HG02943 (cell line): ENCODE results near the gene POLR2J.
"Not testable (repeated sequence)": the region's sequence is repeated elsewhere in the genome, so short reads cannot be mapped to it uniquely, and the experiment has no call there.

Source experiments
- ATAC-seq: cut with Tn5 transposase; IDR thresholded peaks from one replicate; pipeline ENCODE4 v1.9.1; 2021; ENCODE audit warnings: mild to moderate bottlenecking, low read depth, moderate library complexity; ENCODE audit not compliant: unreplicated experiment

POLR2J gene

GRCh38 chr7:102467581-102468477, 10.9 kb downstream of the POLR2J start:
- no peak for ATAC-seq

- no peak for ATAC-seq
These were observed 12.6 kb downstream of the POLR2J start for GRCh38 chr7:102466097-102466496.

GRCh38 chr7:102464577-102465280, 14.0 kb downstream of the POLR2J start, which contains the start of the genes ALKBH4 and LRWD1:
Gene ALKBH4 (minus strand): TSS chr7:102464863. CDS start chr7:102464836, 27 bp downstream.
Gene LRWD1 (plus strand): TSS chr7:102464984. CDS start chr7:102465081, 97 bp downstream.
- ATAC-seq, result peak; percentile 78

GRCh38 chr7:102463841-102464576, 14.7 kb downstream of the POLR2J start:
- ATAC-seq, result peak; percentile 12

- ATAC-seq, result no peak
These were observed 18.3 kb downstream of the POLR2J start for GRCh38 chr7:102460467-102460866.

GRCh38 chr7:102459221-102459844, 19.4 kb downstream of the POLR2J start:
- no peak for ATAC-seq

- ATAC-seq, result no peak
These were observed 21.3 kb downstream of the POLR2J start for GRCh38 chr7:102457352-102457924.

GRCh38 chr7:102456327-102456726, 22.4 kb downstream of the POLR2J start:
- ATAC-seq, result no peak

GRCh38 chr7:102455596-102455995, 23.1 kb downstream of the POLR2J start:
- ATAC-seq, result no peak

- not testable (repeated sequence) for ATAC-seq
These were observed 23.8 kb downstream of the POLR2J start for GRCh38 chr7:102454932-102455331.

GRCh38 chr7:102454468-102454867, 24.3 kb downstream of the POLR2J start:
- no peak for ATAC-seq

- ATAC-seq, result no peak
These were observed 25.4 kb downstream of the POLR2J start for GRCh38 chr7:102453319-102453718.

- ATAC-seq, result no peak
These were observed 26.3 kb downstream of the POLR2J start for GRCh38 chr7:102452451-102452850.

- ATAC-seq, result no peak
These were observed 27.2 kb downstream of the POLR2J start for GRCh38 chr7:102451371-102452054.

GRCh38 chr7:102450242-102450641, 28.5 kb downstream of the POLR2J start:
- peak; percentile 58 for ATAC-seq

- ATAC-seq, result no peak
These were observed 29.6 kb downstream of the POLR2J start for GRCh38 chr7:102449136-102449535.

GRCh38 chr7:102447311-102447710, 31.4 kb downstream of the POLR2J start:
- ATAC-seq, result no peak

GRCh38 chr7:102446387-102447156, 32.1 kb downstream of the POLR2J start:
- no peak for ATAC-seq

GRCh38 chr7:102445674-102446071, 33.0 kb downstream of the POLR2J start:
- no peak for ATAC-seq
